SKM-1 treated with dmso at 0.1 percent for 144 hours (cell line): ENCODE data around the gene RAB11FIP5.
"Not testable (repeated sequence)": the region's sequence is repeated elsewhere in the genome, so short reads cannot be mapped to it uniquely, and the experiment has no call there.

Experiments
- DNase-seq: peaks from one replicate; lab custom pipeline; 2025; ENCODE audit not compliant: unreplicated experiment; lab: John Stamatoyannopoulos, UW

Gene RAB11FIP5, protein sequence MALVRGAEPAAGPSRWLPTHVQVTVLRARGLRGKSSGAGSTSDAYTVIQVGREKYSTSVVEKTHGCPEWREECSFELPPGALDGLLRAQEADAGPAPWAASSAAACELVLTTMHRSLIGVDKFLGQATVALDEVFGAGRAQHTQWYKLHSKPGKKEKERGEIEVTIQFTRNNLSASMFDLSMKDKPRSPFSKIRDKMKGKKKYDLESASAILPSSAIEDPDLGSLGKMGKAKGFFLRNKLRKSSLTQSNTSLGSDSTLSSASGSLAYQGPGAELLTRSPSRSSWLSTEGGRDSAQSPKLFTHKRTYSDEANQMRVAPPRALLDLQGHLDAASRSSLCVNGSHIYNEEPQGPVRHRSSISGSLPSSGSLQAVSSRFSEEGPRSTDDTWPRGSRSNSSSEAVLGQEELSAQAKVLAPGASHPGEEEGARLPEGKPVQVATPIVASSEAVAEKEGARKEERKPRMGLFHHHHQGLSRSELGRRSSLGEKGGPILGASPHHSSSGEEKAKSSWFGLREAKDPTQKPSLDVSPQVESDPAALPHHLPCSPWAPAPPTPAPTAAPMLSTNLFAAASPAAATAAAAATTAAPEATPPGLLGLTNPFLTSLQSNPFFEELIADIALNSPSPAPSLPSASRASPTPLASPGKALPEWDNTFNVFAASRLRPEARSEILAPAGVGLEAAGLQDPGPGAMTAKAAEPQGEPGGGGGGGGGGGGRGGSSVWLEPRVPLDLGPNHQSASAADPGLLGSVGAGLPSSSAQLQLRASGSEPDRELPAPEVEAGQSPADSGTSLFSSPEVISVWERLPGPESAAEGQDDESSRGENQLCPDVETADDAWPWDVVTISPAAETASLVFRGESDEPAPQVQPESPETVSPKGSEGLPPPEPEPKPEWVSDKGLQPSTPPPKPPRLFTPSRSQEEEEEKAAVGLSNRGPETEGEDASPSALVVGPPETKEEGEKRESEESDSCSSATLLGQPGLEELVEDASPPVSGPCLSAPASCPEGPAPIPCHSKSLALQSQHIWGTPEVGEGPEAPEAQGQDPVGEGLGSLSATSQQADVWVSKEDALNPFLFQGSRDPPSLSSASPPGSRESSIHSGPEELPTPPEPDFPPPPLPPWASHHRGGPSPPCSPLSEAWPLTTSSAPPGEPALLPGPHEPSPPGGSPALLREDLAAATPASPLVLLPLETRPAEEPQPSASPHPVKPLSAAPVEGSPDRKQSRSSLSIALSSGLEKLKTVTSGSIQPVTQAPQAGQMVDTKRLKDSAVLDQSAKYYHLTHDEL (N-terminal part only)

DNA sequence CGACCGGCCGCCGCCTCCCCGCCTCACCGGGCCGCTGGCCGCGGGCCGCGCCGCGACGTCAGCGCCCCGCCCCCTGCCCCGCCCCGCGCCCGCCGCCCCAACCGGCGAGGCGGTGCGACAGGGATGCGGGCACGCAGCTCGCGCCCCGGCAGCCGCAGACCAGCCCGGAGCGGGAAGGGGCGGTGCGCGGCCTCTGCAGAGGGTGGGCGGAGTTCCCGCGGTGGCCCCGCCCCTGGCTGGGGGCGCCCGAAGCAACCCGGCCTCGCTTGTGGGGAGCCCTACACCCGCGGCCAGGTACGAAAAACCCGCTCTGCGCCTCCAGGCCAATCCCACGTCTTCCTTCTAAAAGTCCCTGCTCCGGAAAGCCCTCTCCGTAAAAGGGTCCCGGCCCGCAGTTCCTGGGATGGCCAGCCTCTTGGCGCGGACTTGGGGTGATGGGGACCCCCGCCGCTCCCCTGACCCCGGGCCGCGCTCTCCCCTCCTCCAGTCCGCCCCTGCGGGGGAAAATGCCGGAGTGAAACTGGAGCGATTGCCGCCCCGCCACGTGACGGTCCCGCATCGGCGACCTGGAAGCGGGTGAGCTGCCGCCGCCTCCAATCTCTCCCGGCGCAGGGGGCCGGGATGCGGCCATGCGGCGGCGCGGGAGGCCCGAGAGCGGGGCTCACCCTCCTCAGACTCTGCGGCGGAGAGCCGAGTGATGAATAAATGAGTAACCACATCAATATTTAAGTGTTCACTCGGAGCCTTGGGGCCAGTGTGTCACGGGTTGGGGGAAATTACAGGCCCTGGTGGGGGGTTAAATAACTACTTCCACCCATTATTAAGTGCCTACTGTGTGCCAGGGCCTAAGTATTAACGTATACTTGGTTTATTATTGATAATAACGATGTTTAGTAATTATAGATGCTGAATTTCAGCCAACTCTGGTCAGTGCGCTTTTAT lies at the start of gene RAB11FIP5:
RAB11FIP5 (minus strand) TSS at position 36 of the 942 bp plus-strand sequence. CDS start 171 bp downstream, outside the sequence.
- DNase-seq, result peak; percentile 70

DNA sequence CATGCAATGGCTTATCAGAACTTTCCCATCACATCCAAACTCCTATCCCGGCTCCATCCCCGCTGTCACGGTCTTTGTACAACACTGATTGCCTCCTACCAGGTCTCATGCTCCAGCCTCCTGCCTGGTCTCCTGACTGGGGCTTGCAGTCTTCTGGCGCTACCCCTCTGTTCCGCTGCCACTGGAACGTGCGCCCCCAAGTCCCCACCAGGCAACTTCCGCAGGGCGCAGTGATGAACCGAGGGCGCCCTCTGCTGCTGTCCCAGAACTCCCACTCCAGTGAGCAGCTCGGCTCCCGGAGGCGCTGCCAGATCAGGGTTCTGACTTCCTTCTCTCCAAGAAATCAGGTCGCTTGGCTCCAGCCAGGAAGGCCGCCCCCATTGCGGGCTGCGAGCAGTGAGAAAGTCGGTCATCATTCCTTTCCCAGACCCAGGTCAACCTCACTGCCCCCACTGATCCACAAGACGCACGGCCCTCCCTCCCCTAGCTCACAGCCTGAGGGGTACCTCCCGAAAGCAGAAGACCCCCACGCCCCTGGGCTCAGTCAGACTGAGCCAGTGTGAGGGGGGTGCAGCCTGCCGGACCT lies 43.9 kb upstream of the RAB11FIP5 start:
- DNase-seq, result peak; percentile 44

DNA sequence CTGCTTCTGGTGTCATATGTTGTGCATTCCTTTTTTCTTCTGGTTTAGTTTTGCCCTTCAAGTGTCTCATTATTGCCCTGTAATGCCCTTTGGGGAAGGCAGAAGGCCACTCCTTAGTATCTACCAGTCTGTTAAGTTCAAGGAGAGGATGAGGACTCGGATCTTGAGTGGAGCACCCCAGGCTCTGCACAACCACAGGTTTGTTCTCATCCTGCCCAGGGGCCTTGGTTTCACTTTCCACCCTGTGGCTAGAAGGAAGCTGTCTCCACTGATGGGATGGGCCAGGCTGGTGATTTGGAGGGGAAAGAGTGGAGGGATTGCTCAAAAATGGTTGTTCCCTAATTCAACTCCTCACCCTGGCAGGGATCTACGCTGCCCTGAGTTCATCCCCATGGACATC lies 30.2 kb upstream of the RAB11FIP5 start:
- DNase-seq, result no peak

DNA sequence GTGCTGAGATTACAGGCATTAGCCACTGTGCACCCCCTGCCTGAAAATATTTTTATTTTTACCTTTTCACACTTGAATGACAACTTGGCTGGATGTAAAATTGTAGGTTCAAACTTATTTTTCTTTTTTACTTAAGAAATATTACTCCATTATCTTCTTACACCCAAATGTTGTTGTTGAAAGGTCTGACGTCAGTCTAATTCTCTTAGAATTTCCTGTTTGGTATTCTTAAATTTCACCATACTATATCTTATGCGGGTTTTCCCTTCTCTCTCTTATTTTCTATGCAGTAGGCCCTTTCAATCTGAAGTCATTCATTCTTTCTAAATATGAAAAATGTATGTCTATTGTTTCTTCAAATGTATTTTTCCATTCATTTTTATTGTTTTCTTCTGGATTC lies 29.1 kb upstream of the RAB11FIP5 start:
- DNase-seq, result no peak

DNA sequence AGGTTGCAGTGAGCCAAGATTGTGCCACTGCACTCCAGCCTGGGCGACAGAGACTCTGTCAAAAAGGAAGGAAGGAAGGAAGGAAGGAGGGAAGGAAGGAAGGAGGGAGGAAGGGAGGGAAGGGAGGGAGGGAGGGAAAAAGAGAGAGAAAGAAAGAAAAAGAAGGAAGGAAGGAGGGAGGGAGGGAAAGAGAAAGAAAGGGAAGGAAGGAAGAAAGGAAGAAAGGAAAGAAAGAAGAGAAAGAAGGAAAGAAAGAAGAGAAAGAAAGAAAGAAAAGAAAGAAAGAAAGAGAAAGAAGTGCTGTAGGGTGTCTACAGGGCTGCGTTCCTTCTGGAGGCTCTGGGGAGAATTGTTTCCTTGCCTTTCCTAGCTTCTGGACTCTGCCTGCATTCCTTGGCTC lies 22.5 kb upstream of the RAB11FIP5 start:
- no peak for DNase-seq

DNA sequence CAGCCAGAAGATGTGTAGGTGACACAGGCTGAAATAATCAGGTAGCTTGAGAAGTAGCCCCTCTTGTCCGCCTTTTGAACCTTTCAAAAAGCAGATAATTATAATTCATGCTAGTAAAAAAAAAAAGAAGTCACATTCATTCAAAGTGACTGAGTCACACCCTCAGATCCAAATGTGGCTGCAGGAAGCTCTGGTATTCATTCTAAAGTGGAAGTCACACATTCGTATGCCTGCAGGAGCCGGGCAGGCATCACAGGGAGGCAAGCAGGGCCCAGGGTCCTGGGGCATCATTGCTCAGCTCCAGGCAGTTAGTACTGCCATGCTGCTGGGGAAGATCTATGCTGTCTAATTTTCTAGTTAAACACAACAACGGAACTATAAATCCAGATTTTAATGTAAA lies 21.7 kb upstream of the RAB11FIP5 start:
- DNase-seq, result no peak

DNA sequence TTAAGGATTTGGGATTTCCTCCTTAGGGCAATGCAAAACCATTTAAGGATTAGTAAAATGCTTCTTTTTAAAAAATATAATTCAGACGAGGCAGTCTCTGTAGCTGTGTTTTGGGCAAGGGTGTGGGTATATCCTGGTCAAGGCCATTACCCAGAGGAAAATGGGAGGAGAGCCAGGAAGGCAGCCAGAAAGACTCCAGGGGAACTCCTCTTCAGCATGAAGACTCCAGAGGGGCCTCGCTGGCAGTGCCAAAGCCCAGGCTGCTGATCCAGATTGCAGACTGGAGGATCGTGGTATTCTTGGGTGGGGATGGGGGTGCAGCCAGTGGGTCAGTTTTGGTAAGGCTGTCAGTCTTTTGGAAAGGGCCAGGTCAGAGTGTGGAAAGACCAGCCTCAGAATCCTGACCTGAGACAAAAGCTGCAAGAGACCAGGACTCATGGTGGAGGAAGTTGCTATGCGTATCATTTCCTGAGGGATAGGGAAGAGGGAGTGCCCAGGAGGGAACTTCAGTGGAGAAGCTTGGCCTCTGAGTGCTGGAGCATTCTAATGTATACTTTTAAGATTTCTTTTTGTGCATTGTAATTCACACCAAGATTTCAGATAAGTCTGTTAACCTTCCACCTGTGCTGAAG lies 20.9 kb upstream of the RAB11FIP5 start:
- no peak for DNase-seq

DNA sequence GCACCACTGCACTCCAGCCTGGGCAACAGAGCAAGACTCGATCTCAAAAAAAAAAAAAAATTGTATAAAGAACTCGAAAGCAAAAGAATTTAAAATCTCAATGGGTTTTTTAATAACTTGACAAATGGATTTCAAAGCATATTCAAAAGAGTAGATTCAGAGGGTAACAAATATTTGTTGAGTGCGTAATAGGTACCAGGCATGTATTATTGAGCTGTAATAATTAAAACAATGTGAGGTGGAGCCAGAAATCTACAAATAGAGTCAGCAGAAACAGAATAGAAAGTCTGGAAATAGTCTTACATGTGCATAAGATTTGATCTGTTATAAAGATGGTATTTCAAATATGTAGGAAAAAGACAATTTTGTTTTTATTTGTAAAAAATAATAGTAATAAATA lies 19.1 kb upstream of the RAB11FIP5 start:
- no peak for DNase-seq

DNA sequence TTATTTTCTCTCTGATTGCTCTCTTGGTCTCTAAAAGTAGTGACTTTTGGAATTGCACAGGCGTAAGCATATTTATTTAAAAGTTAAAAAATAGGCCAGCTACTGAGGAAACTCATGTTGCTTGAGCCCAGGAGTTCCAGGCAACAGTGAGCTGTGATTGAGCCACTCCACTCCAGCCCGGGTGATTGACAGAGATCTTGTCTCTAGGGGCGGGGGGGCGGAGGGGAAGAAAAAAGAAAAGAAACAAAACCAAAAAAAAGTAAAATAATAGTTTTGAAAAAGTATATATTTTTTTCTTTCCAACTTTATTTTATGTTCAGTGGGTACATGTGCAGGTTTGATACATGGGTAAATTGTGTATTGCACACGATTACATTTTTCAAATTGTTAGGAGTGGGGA lies 18.0 kb upstream of the RAB11FIP5 start:
- no peak for DNase-seq

DNA sequence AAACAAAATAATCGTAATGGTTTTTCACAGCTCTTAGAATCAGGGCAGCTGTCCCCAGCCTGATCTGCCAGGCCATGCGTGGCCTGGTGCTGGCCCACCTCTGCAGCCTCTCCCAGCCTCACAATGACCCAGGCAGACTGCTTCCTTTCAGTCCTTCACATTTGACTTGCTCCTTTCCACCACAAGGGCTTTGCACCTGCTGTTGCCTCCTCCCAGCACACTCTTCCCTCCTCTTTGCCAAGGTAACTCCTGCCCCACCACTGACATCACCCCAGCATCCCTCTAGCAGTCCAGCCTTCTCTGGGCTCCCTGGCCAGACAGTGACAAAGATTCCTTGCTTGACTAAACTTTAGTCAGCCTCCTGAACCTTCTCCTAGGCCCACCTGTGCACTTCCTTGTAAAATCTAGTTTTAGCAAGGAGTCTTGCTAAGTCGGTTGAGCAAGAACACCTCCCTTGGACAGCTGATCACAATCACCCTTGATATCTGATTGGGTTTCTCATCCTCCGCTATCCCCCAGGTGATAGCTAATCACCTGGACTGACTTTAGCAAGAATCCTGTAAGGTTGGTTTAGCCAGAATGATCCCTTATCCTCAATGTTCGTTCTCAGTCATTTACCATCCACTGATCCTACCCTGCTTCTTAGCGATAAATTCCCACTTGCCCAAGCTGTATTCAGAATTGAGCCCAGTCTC lies 16.2 kb upstream of the RAB11FIP5 start:
- no peak for DNase-seq

DNA sequence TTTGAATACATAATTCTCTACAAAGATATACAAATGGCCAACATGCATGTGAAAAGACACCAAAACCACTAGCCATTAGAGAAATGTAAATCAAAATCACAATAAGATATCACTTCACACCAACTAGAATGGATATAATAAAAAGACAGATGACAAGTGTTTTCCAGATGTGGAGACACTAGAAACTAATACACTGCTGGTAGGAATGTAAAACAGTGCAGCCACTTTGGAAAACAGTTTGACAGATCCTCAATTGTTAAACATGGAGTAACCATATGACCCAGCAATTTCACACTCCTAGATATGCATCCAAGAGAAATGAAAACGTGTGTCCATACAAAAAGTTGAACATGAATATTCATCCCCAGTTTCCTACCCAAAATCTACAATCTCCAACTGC lies 9.8 kb upstream of the RAB11FIP5 start:
- no peak for DNase-seq

DNA sequence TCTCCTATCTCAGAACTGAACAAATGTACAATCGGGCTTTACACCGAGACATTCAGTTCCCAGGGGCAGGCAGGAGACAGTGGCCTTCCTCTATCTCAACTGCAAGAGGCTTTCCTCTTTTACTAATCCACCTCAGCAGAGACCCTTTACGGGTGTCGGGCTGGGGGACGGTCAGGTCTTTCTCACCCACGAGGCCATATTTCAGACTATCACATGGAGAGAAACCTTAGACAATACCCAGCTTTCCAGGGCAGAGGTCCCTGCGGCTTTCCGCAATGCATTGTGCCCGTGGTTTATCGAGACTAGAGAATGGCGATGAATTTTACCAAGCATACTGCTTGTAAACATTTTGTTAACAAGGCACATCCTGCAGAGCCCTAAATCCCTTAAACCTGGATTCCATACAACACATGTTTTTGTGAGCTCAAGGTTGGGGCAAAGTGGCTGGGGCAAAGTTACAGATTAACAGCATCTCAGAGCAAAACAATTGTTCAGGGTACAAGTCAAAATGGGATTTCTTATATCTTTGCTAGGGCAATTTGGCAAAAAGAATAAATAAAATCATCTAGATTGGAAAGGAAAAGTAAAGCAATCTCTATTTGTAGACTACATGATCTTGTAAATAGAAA lies 7.0 kb upstream of the RAB11FIP5 start:
- not testable (repeated sequence) for DNase-seq

DNA sequence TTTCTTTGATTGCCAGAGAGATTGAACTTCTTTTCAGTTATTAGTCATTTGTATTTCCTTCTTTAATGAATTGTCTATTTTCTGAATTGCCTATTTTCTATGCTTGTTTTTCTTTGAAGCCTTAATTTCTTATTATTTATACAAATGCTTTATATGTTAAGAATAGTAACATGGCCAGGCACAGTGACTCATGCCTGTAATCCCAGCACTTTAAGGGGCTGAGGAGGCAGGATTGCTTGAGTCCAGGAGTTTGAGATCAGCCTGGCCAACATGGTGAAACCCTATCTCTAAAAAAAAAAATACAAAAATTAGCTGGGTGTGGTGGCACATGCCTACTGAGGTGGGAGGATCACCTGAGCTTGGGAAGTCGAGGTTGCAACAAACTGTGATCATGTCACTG lies 4.7 kb upstream of the RAB11FIP5 start:
- DNase-seq, result no peak

DNA sequence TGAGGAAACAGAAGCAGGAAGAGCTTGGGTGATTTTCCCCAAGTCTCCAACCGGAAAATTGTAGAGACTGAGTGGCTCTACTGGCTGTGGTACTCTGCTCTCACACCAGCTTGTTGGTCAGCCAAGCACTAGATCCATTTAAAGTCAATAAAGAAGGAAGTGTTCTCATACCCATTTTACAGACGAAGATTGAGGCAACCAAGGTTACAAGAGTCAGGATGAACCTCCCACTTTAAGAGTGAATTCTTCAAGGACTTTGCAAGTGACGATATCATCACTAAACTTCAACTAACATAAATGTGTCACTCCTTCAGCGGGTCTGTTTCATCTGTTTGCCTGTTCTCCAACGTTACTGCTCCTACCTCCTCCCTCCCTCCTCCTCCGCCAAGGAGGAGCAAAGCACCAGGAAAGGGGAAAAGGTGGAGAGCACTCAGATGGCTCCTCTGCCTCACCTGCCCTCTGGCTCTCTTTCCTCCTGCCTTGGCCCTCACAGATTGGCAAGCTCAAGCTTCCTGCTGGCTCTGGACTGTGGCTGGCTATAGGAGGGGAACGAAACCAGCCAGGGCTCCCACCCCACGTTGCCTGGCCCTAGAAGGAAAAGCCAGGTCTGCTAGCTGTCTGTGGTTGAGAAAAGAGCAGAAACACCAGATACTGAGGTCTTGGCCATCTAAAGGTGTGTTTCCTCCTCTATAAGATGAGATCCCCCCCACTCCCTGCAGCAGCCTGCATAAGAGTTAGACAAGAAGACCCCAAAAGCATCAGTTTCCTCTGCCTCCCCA lies 3.6 kb upstream of the RAB11FIP5 start:
- DNase-seq, result no peak

DNA sequence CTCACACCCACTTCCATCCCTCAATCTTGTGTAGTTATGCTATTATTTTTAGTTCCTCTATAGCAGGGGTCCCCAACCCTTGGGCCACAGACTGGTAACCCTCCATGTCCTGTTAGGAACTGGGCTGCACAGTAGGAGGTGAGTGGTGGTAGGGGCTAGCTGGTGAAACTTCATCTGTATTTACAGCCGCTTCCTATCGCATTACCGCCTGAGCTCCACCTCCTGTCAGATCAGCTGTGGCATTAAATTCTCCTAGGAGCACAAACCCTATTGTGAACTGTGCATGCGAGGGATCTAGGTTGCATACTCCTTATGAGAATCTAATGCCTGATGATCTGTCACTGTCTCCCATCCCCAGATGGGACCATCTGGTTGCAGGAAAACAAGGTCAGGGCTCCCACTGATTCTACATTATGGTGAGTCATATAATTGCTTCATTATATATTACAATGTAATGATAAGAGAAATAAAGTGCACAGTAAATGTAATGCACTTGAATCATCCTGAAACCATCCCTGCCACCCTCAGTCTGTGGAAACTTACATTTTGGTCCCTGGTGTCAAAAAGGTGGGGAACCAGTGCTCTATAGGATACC lies 1.6 kb upstream of the RAB11FIP5 start:
- DNase-seq, result no peak

DNA sequence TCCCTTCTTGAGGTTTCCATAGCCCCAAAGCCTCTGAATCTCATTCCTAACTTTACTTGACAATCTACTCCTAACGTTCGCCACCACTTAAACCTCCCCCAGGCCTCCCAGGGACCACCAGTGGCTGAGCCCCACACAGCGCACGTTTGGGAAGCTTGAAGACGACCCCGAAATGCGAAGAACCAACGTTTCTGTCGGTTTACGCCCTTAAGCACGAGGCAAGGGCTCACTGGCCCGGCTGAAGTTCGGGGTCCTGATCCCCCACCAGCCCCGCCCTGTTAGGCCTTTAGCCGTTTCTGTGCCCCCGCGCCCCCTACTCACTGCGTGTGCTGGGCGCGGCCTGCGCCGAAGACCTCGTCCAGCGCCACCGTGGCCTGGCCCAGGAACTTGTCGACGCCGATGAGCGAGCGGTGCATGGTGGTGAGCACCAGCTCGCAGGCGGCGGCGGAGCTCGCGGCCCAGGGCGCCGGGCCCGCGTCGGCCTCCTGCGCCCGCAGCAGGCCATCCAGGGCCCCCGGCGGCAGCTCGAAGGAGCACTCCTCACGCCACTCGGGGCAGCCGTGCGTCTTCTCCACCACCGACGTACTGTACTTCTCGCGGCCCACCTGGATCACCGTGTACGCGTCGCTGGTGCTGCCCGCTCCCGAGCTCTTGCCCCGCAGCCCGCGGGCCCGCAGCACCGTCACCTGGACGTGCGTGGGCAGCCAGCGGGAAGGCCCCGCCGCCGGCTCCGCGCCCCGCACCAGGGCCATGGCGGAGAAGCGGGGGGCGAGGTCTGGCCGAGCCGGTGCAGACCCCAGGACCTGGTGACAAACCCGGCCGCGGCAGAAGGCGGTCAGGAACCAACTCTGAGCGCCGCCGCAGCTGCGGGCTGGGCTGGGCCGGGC lies 479 bp downstream of the RAB11FIP5 start:
- peak; percentile 11 for DNase-seq
